NCI-H460 (cell line): Measurements from ENCODE around the gene TBC1D3H. TPM values are rescaled to one million over a fixed set of nuclear protein-coding genes. Genes with fewer than 3 reads are reported as not detected.
"Not testable (repeated sequence)": the region's sequence is repeated elsewhere in the genome, so short reads cannot be mapped to it uniquely, and the experiment has no call there.

Source experiments
- DNase-seq: peaks from one replicate; pipeline ENCODE4 v3.0.0-alpha.2; 2016; ENCODE audit warnings: low read depth; ENCODE audit errors: extremely low read depth
- polyA plus RNA-seq: library from polyadenylated mRNA; depleted of rRNA; stranded (reverse); fragments of >200 nt; gene quantifications from 2 replicates; pipeline ENCODE4 v1.2.3, GENCODE V29; 2014; cell fraction: nucleus; rRNA removed
- small RNA-seq, 2 experiments: library from RNA; depleted of rRNA; stranded (forward); fragments of <200 nt; gene quantifications; one replicate each; pipeline ENCODE3, GENCODE V24; 2014
- total RNA-seq: library from RNA; depleted of rRNA; stranded (reverse); fragments of >200 nt; shearing (Covaris generic); gene quantifications from 2 replicates; pipeline ENCODE4 v1.2.3, GENCODE V29; 2014; rRNA removed

The TBC1D3H gene
- total RNA-seq, result not detected in 2 replicates
- not detected in 2 replicates for polyA plus RNA-seq

DNA sequence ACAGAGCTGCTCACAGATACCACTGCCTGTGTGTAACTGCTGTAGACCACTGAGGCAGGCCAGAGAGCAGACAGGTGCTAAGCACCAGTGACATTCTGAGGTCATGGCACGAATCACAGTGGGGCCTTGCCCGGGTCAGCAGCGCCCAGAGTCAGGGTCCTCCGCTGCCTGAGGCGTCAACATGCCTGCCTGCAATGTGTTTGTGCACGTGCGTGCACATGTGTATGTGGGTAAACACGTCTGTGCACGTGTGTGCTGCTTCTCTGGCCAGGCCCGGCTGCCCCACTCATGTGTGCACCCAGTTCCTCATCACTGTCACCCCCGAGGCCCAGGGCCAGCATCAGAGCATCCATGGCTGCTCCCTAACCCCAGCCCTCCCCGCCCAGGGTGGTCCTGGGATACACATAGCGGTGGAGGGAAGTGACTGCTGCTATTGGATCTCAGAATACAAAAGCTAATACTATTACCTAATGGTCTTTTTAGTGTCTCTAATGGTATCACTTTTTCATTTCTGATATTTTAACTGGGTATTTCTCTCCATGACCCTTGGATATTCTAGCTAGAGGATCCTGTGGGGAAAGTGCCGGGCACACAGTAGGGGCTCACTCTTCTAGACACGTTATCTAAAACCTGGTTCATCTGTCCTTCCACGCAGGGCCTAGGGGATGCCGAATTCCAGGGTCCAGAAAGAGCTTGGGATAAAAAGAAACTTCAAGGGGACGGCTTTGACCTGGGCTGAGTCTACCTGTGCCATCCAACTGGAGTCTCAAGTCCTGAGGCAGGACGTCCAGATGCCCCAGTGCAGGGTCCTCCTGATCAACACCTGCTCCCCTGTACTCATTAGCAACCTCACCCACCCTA is at the start of gene TBC1D3H:
Gene TBC1D3H (minus strand): TSS at position 51 of the 861 bp plus-strand sequence. CDS start 1,540 bp downstream, outside the sequence.
- DNase-seq, result not testable (repeated sequence)

DNA sequence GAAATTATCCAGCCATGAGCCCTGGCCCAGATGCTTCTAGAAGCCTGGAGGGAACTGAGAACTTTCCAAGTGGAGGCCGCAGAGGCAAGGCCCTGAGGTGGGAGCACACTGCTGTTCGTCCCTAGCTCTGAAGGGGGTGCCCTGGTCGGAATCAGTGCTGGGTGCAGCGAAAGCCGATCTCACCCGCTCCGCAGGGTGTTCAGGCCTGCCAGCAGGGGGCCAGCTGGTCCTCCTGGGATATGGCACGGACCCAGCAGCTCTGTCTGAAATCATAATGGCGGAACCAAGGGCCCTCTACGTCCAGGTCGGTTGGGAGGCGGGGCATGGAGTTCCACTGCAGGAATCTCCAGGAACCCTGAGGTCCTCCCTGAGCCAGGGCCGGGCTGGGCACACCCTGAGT is 40.7 kb upstream of the TBC1D3H start:
- not testable (repeated sequence) for DNase-seq

DNA sequence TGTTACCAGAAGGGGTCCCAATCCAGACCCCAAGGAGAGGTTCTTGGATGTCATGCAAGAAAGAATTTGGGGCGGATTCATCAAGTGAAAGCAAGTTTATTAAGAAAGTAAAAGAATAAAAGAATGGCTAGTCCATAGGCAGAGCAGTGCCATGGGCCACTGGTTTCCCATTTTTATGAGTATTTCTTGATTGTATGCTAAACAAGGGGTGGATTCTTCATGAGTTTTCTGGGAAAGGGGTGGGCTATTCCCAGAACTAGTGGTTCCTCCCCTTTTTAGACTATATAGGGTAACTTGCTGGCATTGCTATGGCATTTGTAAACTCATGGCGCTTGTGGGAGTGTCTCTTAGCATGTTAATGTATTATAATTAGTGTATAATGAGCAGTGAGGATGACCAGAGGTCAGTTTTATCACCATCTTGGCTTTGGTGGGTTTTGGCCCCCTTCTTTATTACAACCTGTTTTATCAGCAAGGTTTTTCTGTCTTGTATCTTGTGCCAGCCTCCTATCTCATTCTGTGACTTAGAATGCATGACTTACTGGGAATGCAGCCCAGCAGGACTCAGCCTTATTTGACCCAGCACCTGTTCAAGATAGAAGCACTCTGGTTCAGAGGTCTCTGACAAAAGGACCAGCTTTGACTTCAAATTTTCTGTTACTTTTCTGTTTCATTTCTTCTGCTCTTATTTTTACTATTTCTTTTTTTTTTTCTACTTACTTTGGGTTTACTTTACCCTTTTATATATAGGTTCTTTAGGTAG is 27.1 kb upstream of the TBC1D3H start:
- DNase-seq, result not testable (repeated sequence)

DNA sequence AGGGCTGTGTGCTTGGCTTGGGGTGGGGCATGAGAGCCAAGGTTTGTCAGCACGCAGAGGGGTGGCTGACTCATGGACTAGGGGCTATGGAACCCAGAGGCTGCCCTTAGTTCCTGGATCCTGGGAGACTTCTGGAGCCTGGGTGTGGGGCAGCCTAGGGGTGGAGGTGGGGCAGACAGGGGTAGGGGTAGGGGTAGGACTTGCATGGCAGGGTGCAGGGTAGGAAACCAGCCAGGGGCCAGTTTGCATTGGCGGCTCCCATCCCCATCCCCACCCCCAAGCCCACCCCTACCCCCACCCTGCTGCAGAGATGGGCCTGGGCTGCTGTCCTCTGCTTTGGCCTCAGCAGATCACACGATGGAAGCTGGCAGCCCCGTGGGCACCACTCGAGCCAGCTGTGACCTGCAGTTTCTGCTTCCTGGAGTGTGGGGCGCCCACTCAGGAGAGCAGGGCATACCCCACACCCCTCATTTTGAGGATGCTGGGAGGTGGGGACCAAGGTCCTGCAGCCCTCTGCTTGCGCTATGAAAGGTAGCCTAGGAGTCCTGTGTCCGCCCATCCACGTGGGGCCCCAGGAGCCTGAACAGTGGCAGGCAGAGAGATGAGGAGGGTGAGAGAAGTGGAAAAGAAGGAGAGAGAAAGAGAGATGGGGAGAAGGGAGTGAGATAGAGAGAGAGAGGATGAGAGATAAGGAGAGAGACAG is 2.9 kb upstream of the TBC1D3H start:
- not testable (repeated sequence) for DNase-seq

DNA sequence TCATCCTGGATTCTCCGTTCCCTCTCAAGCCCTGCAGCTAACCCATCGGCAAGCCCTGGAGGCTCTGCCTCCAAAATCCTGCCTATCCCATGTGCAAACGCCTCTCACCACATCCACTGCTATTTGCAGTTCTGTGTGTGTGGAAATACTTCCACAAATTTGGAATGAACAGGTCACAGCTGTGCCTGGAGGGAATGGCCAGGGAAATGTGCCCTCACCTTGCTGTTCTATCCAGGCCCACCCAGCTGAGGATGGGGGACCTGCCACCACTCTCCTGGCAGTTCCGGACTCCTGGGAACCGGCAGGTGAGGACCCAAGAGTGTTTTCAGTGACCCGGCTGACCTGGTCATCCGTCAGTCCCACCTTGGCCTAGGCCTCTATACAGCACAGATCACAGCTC is 12.3 kb downstream of the TBC1D3H start:
- DNase-seq, result not testable (repeated sequence)

DNA sequence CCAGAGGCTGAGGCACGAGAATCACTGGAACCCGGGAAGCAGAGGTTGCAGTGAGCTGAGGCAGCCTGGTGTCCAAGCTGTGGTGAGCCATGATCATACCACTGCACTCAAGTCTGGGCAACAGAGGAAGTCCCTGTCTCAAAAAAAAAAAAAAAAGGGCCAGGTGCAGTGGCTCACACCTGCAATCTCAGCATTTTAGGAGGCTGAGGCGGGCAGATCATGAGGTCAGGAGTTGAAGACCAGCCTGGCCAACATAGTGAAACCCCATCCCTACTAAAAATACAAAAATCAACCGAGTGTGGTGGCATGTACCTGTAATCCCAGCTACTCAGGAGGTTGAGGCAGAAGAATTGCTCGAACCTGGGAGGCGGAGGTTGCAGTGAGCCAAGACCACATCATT is 25.7 kb downstream of the TBC1D3H start:
- DNase-seq, result not testable (repeated sequence)

Small RNAs within 50 kb of the gene (small RNA-seq; reads per million reads assigned to genes)
- gene RNU6-1192P, result 0 reads per million in 2 experiments

Other genes starting within 250 kb of the TBC1D3H start
- gene TBC1D3B, start 211.8 kb downstream of the TBC1D3H start, total RNA-seq, result 0.58 and 0.97 TPM in 2 replicates
- gene CCL3L1, start 191.7 kb downstream of the TBC1D3H start, total RNA-seq, result not detected in 2 replicates
- gene CCL4L2, start 177.4 kb downstream of the TBC1D3H start, total RNA-seq, result not detected in 2 replicates
- not detected in 2 replicates for gene TBC1D3I, start 123.9 kb downstream of the TBC1D3H start, total RNA-seq
- gene TBC1D3G, start 64.6 kb downstream of the TBC1D3H start, total RNA-seq, result not detected in 2 replicates
- gene ZNHIT3, start 98.2 kb upstream of the TBC1D3H start, total RNA-seq, result 56.7 and 63.8 TPM in 2 replicates
- gene MYO19, start 146.4 kb upstream of the TBC1D3H start, total RNA-seq, result 64.9 and 68.0 TPM in 2 replicates
- 9.1 and 12.6 TPM in 2 replicates for gene PIGW, start 146.6 kb upstream of the TBC1D3H start, total RNA-seq
- 51.5 and 59.2 TPM in 2 replicates for gene GGNBP2, start 156.5 kb upstream of the TBC1D3H start, total RNA-seq
- gene DHRS11, start 203.4 kb upstream of the TBC1D3H start, total RNA-seq, result 10.0 and 11.3 TPM in 2 replicates
- gene MRM1, start 213.1 kb upstream of the TBC1D3H start, total RNA-seq, result 8.2 and 9.1 TPM in 2 replicates